Amniotic epithelial cell (primary cell): ENCODE measurements around the gene ARHGEF17.
A peak's percentile ranks its signal among the peaks of the same experiment; 100 is the strongest.

ENCODE experiments used
- DNase-seq: peaks from one replicate; pipeline ENCODE4 v3.0.0-alpha.2; 2010; ENCODE audit warnings: low read depth

Gene ARHGEF17

GRCh38 chr11:73333173-73333572 is 25.1 kb downstream of the ARHGEF17 start:
- DNase-seq, result no peak

- no peak for DNase-seq
Measured at GRCh38 chr11:73333640-73334383, 25.7 kb downstream of the ARHGEF17 start.

GRCh38 chr11:73334384-73335203 is 26.5 kb downstream of the ARHGEF17 start:
- peak; percentile 95 for DNase-seq

GRCh38 chr11:73335204-73335923 is 27.3 kb downstream of the ARHGEF17 start:
- DNase-seq, result peak; percentile 68

- DNase-seq, result no peak
Measured at GRCh38 chr11:73337846-73338245, 29.8 kb downstream of the ARHGEF17 start.

GRCh38 chr11:73338279-73338678 is 30.2 kb downstream of the ARHGEF17 start:
- DNase-seq, result no peak

GRCh38 chr11:73340164-73340563 is 32.1 kb downstream of the ARHGEF17 start:
- DNase-seq, result no peak

GRCh38 chr11:73342633-73343032 is 34.6 kb downstream of the ARHGEF17 start:
- DNase-seq, result no peak

- no peak for DNase-seq
Measured at GRCh38 chr11:73343076-73343873, 35.2 kb downstream of the ARHGEF17 start.

- DNase-seq, result no peak
Measured at GRCh38 chr11:73344191-73344607, 36.1 kb downstream of the ARHGEF17 start.

GRCh38 chr11:73345481-73346160 is 37.5 kb downstream of the ARHGEF17 start:
- no peak for DNase-seq

GRCh38 chr11:73346186-73346935 is 38.3 kb downstream of the ARHGEF17 start:
- no peak for DNase-seq

GRCh38 chr11:73347067-73347466 is 39.0 kb downstream of the ARHGEF17 start:
- no peak for DNase-seq

- DNase-seq, result no peak
Measured at GRCh38 chr11:73348838-73349237, 40.8 kb downstream of the ARHGEF17 start.

GRCh38 chr11:73349633-73350032 is 41.6 kb downstream of the ARHGEF17 start:
- DNase-seq, result no peak

GRCh38 chr11:73350908-73351636 is 43.0 kb downstream of the ARHGEF17 start:
- DNase-seq, result peak; percentile 70

- no peak for DNase-seq
Measured at GRCh38 chr11:73353422-73353821, 45.3 kb downstream of the ARHGEF17 start.

- DNase-seq, result no peak
Measured at GRCh38 chr11:73355109-73355508, 47.0 kb downstream of the ARHGEF17 start.

GRCh38 chr11:73356979-73357860 is 49.1 kb downstream of the ARHGEF17 start:
- DNase-seq, result no peak
